Activated CD8-positive, alpha-beta memory T cell treated with anti-CD3 and anti-CD28 coated beads for 36 hours (primary cell): ENCODE results near the gene GADL1. TPM values are rescaled to one million over a fixed set of nuclear protein-coding genes. Genes with fewer than 3 reads are reported as not detected.

Experiments used
- CTCF ChIA-PET: fragments of 350-600 bp; sonication (Branson Sonifier 250); formaldehyde crosslinking; loops from one replicate; lab custom pipeline; 2021; ENCODE audit warnings: antibody characterized with exemption; lab: Charles Lee
- POLR2A ChIA-PET: fragments of 350-600 bp; sonication (Branson Sonifier 250); formaldehyde crosslinking; loops from one replicate; lab custom pipeline; 2021; ENCODE audit warnings: antibody characterized with exemption; lab: Charles Lee
- total RNA-seq, 2 experiments: library from RNA; stranded (reverse); gene quantifications; one replicate each; pipeline ENCODE4 v1.2.3, GENCODE V29; 2021

The GADL1 gene
- total RNA-seq, 2 experiments from 2014 or later = not detected

- POLR2A ChIA-PET = no interaction called here
- CTCF ChIA-PET = no interaction called here
Observed at GRCh38 chr3:30710017-30710416, 184.4 kb downstream of the GADL1 start.

DNA sequence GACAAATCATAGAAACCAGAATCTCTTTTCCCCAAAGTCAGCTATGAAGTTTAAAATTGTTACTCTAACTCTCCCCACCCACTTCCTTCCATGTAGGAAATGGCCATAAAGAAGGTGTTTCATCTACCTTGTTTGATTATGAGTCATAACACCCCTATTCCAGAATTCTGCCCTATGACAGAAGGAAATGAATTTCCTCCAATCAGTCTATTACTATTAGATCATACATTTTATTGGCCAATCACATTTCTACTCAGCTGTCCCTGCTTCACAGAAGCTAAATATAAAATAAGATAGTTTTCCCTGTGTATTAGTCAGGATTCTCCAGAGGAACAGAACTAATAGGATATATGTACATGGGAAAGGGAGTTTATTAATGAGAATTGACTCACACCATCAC lies 186.0 kb downstream of the GADL1 start:
- CTCF ChIA-PET = no interaction called here
- POLR2A ChIA-PET = no interaction called here

DNA sequence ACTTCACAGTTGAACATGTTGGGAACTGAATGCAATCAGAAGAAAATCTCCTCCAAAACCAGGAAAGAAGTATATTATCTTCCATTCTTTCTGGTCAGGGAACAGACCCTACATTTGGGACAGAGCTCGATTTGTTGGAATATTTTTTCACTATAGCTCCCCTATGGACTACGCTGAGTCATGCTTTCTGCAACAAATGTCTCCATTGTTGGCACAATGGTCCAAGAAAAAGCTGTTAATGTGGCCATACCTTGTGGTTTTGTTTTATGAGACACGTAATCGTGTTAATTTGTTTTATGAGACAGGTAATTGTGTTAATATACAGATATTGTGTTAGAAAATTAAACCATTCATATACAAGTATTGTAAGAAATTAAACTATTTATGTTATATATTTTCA lies 186.6 kb downstream of the GADL1 start:
- ChIA-PET CTCF (no interaction called here), POLR2A (no interaction called here)

DNA sequence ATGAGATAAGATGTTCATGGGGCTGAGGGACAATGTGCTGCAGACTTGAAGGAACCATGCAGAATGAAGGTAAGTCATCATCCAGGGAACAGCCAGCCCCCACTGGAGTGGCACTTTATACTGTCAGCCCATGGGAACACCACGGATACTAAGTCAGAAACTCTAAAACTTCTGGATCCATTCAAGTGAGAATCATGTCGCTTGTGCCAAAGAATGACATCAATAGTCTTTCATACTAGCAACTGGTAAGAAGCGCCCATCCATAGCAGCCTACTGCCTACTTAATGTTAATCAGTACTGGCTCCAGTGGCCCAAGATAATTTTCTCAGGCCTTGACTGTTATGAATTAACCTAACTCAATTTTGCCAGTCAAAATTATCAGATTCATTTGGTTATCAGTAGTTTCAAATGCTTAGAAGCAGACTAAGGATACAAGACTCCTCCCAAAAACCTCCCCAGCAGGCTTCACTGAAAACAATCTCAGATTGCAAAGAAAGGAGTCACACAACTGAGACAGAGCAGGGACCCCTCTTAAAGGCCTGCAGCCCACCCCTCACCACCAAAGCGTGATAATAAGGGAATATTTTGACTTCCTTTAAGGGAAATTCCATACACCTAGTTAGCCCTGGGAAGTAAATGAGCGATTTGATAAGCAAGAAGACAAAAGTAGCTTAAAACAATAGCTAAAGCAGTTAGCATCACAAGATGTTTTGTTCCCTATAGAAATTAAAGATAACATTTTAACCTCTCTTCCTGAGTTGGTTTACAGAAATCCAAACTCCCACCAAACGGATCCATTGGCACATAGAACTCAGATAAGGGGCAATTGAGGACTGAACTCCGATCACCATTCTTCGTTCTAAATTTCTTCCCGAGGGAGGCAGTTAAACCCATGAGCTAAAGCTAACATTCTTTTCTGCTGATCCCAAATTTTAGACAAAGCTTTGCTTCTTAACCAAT lies 189.2 kb downstream of the GADL1 start:
- ChIA-PET POLR2A (no interaction called here), CTCF (no interaction called here)

DNA sequence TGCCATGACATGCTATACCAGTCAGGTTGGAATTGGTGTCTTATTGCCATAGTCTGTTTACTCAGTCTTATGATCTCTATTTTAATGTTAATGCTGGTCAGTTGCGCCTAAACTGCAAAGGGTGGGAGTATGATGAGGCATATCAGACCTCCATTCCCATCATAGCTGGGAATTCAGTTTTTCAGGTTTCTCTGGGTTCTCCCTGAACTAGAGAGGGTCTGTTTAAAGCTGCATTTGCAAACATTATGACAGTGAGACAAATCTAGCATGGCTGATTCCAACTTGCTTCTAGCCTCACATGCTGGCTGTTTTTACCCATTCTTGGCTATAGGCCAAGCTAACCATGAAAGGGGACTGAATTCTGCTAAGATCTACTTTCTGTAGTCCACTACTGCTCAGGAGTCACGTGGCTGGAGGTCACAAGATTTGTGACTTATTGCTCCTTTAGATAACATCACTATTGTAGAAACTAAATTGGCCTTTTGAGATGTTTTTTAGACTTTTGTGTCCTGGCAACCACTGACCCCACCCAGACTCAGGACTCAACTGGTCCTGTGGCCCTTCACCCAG lies 191.5 kb downstream of the GADL1 start:
- ChIA-PET CTCF (no interaction called here), POLR2A (no interaction called here)

DNA sequence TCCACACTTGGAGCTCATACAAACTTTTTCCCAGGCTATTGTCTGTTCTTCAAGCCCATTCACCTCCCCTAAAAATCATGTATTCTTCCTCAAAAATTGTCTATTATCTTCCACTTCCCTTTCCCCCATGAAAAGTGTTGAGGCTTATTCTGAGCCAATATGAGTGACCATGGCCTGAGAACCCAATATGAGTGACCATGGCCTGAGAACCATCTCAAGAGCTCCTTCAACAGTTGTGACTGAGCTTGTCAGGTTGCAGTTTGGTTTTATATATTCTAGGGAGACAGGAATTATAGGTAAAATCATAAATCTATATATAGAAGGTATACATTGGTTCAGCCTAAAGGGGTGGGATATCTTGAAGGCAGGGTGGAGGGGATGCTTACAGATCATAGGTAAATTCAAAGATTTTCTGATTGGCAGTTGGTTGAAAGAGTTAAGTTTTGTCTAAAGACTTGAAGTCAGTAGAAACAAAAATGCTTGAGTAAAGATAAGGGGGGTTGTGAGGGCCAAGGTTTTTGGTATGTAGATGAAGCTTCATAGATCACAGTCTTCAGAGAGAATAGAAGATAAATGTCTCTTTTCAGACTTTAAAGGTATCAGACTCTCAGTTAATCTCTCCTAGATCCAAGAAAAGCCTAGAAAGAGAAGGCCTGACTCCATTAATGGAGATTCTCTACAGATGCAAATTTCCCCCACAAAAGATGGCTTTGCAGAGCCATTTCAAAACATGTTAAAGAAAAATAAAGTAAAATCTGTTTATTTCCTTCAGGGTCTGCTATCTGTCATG lies 192.2 kb downstream of the GADL1 start:
- ChIA-PET POLR2A (no interaction called here), CTCF (no interaction called here)

DNA sequence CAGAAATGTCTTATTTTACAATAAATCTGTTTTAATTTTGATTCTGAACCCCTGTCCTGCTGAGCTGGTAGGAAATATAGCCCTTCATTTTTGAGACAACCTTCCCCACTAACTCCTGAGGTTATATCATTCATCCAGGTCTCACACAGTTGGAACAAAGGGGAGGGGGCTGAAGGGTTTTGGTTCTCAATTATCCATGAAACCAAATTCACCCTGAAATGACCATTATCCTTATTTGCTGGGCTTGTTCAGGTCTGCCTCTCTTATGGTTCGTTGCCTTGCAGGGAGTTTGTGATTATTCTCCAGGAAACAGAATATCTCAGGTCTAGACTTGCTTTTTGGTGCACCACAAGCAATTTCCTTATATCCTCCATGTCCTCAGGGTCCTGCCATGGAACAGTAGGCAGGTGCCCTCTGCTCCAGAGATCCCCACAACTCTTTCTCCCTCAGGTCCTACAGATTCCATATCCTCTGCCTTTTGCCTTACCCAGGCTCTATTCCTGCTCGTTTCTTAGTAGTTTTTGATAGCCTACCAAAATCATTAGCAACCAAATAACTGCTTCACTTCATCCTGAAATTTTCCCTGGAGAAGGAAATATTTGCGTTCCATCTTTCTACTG lies 193.6 kb downstream of the GADL1 start:
- POLR2A ChIA-PET = no interaction called here
- CTCF ChIA-PET = no interaction called here

- ChIA-PET POLR2A (no interaction called here), CTCF (no interaction called here)
Observed at GRCh38 chr3:30699927-30700326, 194.5 kb downstream of the GADL1 start.

GRCh38 chr3:30698549-30698948 lies 195.9 kb downstream of the GADL1 start:
- ChIA-PET CTCF (no interaction called here), POLR2A (no interaction called here)

DNA sequence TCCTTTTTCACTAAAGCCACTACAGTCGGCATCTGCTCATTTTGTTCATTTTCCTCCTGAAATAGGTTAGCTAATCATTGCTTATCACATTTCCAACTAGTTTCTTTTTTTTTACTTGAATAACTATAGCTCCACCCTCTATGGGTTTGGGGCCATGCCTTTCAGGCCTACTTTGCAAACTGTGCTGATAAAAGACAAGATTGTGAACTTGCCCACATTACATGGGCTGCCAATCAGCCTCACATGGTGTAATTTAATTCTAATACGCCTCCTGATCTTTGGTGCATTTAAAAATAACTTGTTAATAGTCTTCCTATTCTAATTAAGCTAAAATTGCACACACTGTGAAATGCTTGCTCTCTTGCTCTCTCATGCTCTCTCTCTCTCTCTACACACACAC lies 197.6 kb downstream of the GADL1 start:
- ChIA-PET POLR2A (no interaction called here), CTCF (no interaction called here)

DNA sequence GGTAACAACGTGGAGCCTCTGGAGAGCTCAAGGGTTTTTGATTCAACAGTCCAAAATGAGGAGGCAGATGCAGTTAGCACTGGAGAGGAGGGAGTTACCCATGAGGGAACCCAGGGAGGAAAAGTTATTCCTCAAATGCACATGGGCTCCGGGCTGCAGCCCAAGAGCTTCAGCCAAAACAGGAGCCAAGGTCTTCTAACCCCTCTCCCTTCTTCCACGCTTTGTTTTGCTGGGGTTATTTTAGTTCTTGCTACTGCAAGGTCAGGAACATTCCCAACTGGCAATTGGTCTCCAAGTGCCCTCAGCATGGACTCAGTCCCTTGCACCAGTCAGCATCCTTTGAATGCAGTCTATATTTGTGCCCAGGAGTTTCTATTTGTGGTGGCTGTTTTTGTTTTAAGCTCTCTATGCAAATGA lies 198.1 kb downstream of the GADL1 start:
- CTCF ChIA-PET = no interaction called here
- POLR2A ChIA-PET = no interaction called here

- POLR2A ChIA-PET = interaction anchor here (0.7 kb wide), 1 partner anchor 205 kb away, joined by 3 read pairs; no protein-coding TSS in a partner anchor
- CTCF ChIA-PET = no interaction called here
Observed at GRCh38 chr3:30695302-30696061, 199.0 kb downstream of the GADL1 start.

GRCh38 chr3:30694668-30695067 lies 199.8 kb downstream of the GADL1 start:
- ChIA-PET POLR2A (interaction anchor here (0.7 kb wide), 1 partner anchor 205 kb away, joined by 3 read pairs; no protein-coding TSS in a partner anchor), CTCF (no interaction called here)

DNA sequence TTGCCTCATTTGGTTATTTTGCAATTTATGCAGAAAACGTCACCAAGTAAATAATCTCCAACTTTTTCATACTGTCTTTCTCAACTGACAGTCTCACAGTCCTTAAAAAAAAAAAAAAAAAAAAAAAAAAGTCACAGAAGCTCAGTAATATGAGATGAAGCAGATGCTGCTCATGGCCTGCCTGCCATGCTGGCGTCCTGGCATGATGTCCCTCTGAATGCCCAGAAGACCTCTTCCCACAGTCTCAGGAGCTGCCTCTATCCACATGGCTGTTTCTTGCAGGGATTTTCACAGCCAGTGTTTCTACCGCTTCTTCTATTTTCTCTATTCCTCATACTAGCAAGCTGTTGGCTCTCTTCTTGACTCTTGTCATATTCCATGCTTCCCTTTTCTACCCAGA lies 200.3 kb downstream of the GADL1 start:
- ChIA-PET CTCF (interaction anchor here (0.5 to 1.3 kb wide), 9 partner anchors 9 to 707 kb away, joined by 3 to 4 read pairs (median 3); no protein-coding TSS in a partner anchor), POLR2A (no interaction called here)

DNA sequence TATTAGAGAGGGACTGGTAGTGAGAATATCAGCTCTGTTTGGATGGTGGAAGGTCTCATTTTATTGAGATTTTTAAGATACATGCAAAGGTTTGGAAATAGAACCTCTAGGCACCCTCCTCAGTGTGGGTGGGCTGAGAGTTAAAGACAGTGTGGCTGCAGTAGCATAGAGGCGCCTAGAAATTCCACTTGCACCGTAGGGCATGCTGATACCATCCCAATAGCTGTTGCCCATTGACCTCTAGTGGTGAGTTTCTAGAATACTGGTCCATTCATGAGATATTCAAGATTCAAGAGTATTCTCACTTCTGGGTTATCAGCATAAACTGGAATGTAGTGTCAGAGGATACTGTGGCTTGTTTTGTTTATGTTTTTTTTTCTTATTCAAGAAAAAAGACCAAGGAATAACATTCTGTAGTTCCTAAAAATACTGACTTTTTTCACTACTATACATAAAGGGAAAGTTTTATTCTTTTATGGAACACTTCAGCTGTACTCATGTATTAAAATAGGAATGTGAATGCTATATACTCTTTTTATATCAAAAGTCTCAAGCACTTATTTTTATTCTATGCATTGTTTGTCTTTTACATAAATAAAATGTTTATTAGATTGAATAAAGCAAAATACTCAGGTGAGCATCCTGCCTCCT lies 200.9 kb downstream of the GADL1 start:
- CTCF ChIA-PET = interaction anchor here (0.5 to 1.4 kb wide), 15 partner anchors 9 to 707 kb away, joined by 3 to 7 read pairs (median 3); no protein-coding TSS in a partner anchor
- POLR2A ChIA-PET = no interaction called here

DNA sequence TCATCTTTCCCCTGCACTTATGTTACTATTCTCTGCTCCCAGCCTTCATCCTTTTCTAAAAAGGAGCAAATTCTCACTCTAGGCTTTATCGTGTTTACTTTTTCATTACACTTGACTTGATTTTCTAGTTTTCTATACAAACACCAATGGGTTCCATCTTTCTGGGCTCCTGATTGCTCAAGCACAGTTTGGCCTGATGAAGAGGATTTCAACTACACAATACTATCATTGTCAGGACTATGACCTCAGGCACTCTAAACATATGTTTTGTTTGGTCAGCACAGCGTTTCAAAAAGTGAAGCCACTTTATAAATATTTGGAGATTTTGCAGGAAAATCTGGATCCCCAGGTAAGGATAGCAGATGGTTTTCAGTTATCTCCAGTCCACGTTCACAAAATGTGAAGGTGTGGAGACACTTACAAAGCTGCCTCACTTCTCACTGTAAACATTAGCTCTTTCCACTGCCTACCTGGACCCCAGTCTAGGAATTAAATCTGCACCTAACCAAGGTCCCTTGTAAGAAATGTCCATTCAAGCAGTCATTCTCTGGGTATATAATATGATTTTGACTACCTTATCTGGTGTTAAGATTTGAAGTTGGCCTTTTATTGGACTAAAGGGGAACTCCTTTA lies 201.8 kb downstream of the GADL1 start:
- CTCF ChIA-PET = interaction anchor here (0.6 to 1.4 kb wide), 10 partner anchors 8 to 650 kb away, joined by 3 to 7 read pairs (median 3); no protein-coding TSS in a partner anchor
- POLR2A ChIA-PET = no interaction called here

- ChIA-PET POLR2A (no interaction called here), CTCF (interaction anchor here (0.6 to 0.7 kb wide), 2 partner anchors 10 to 11 kb away, joined by 3 to 4 read pairs; no protein-coding TSS in a partner anchor)
Observed at GRCh38 chr3:30691944-30692343, 202.5 kb downstream of the GADL1 start.
